Measurements from ENCODE around the gene DCTD.

The DCTD gene

DNA sequence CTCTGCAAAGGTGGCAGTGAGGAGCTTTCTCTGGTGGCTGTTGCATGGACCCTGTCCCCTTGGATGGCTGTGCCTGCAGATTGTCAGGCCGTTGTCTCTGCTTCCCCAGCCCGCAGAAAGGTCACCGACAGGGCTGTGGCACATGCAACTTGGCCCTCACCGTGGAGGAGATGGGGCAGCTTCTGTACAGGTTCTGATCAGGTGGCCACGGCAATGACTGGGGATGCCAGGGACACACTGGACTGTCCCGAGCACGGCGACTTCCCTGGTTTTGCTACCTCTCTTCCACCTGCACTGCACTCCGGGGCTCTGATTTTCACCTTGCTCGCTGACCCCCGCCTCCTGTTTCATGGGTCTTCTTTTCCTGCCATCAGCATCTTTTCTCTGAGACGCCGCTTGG lies 43.5 kb downstream of the DCTD start:
- no peak for DNase-seq (ENCODE audit: low read depth in 3 of 3, low spot score in 1 of 3)

DNA sequence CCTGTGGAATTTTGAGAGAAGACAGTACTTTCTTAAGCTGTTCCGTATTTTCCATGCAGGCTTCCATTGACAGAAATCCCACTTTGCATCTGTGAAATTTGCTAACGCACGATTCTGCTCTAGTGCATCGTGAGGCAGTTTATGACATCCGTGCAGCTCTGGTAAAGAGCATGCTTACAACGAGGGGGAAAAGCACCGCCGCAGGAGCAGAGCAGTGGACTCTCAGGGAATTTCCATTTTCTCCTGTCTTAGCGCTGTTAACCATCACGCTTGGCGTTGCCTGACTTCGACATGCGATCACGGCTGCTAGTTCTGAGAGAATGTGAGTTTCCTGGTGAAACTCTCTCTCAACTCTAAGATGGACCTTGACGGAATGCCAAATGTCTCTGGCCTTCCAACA lies 43.9 kb downstream of the DCTD start:
- no peak for DNase-seq (ENCODE audit: low read depth in 3 of 3, low spot score in 1 of 3)

DNA sequence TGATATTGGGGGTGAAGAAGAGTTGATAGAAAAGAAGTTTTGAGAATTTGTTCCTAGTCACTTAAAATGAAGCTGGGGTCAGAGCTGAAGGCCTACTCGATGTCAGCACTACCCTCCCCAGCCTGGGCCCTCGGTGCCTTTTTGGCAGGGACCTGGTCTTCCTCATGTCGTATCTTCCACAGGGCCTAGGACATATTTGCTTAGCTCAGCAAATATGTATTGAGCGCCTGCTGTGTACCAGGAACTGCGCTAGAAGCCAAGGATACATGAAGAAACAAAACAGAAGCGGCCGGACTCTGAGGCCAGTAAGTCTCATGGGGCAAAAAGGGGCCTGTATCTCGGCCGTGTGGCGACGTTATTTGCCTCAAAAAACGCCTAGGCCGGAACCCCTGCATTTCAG lies 44.3 kb downstream of the DCTD start:
- no peak for DNase-seq (ENCODE audit: low read depth in 3 of 3, low spot score in 1 of 3)

- DNase-seq (ENCODE audit: low read depth in 3 of 3, low spot score in 1 of 3): no peak
Observed at GRCh38 chr4:182871616-182872015, 45.6 kb downstream of the DCTD start.

DNA sequence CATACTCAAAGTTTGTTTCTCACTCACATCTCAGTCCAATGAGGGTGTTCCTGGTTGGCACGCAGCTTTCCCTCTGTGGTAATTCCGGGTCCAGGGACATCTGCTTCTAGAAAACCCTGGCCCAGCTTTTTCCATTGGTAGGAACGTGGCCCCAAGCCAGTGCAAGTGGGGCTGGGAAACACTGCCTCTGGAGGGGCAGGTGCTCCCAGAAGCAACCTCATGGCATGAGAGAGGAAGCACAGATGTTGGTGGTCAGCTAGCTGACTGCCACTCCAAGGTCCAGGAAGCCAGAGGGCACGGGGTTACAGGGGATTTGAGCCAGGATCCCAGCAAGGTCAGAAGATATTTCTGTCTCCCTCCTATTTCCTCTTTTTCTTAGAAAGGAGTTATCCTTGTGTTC lies 47.5 kb downstream of the DCTD start:
- no peak for DNase-seq (ENCODE audit: low read depth in 3 of 3, low spot score in 1 of 3)

DNA sequence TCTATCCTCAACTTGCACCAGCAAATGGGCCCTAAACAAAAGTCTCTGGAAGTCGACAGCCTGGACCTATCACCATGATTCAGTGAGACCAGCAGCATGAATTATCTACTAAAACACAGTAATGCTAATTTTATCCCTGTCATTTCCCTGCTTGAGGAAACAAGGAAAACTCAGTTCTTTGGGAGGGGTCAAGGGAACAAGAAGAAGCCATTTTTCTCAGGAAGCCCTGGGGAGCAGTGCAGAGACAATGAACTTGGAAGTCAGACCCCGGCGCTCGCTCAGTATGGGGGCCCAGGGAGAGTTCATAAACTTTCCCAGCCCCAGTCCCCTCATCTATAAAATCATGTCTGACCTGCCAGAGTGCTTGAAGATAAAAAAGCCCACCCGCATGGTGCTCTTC lies 50.4 kb downstream of the DCTD start:
- DNase-seq (ENCODE audit: low read depth in 3 of 3, low spot score in 1 of 3): no peak

DNA sequence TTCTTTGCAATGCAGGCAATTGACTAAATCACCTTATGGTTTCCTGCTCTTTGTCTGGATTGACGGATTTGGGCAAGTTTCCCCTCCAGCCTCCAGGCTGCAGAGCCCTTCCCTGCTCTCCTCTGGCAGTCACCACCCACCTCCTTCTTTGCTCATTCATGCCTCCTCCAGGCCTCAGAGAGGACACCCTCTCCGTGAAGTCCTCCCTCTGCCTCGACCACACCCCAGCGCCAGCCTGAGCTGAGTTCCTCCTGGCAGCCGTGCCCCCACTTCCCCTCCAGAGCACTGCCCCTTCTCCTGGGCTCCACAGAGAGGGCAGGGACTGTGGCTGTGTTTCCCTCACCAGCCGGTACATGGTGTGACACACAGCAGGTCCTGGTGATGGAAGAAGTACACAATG lies 53.7 kb downstream of the DCTD start:
- DNase-seq (ENCODE audit: low read depth in 3 of 3, low spot score in 1 of 3): no peak

DNA sequence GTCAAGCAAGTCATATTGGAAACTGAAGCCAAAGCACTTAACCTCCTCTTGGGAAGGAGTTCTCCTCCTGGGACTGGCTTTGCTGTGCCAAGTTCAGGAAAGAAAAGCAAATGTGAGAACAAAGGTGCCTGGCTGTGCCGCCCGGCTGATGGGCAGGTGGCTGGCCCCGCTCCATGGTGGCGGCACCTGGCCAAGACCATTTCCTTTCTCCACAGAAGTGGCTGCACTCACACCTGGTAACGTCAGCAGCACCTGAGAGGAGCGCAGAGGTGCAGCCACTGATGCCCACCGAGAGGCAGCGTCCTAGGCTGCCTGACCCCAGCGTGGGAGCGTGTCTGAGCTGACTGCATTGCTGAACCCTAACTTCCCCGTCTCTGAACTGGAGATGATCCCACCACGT lies 54.3 kb downstream of the DCTD start:
- no peak for DNase-seq (ENCODE audit: low read depth in 3 of 3, low spot score in 1 of 3)

DNA sequence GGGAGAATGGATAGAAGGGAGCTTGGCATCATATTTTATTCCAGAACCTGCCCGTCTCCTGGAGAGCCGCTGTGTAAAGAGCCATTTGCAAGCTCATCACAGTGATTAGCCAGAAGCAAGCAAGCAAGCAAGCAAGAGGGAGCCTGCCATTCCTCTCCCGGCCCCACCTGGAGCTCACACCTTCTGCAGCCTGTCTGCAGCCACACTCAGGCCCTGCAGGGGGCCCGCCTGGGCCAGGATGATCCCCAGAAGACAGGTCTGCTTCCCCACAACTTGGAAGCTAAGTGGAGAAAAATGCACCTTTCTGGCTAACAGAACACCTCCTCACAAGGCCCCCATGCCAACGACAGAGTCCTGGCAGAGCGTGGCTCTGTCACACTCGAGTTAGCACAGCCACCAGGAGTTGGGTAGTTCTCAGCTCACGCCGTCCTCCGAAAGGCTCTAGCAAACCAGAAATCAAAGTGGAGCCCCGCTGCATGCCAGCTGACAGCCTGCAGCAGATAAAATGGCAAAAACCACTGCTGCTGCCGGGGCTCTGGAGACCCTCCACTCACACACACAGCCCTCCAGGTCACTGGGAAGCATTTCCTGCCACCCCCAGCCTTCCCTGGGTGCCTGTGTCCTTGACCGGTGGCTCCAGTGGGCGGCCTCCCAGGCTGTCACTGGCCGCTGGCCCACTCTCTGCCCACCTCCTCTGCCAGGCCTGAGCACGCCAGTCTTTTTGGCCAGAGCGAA lies 54.9 kb downstream of the DCTD start:
- no peak for DNase-seq (ENCODE audit: low read depth in 3 of 3, low spot score in 1 of 3)

DNA sequence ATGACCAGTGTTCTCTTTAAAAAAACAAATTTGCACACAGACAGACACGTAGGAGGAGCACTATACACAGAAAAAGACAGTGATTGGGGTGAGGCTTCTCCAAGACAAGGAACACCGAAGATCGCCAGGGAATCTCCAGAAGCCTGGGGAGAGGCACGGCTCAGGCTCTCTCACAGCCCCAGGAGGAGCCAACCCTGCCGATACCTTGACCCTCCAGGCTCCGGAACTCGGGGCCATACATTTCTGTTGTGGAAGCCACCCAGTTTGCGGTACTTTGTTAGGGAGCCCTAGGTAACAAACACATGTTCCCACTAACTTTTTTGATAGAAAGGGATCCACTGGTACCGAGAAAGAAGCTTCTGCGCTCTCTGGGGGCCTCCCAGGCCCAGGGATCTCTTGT lies 55.8 kb downstream of the DCTD start:
- no peak for DNase-seq (ENCODE audit: low read depth in 3 of 3, low spot score in 1 of 3)

DNA sequence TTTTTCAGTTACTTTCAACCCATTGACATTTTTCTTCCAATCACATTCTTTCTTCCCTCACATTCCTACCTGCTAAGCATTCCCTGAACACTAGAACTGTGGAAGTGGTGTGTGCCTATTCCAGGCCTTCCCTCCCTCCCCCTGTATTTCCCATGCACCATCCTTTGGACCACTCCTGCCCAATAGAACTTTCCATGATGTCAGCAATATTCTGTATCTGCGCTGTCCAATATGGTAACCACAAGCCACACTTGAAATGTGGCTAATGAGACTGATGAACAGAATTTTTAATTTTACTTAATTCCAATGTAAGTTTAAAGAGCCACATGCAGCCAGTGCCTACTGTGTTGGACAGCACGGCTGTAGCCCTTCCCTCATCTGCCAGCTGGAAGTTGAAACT lies 57.5 kb downstream of the DCTD start:
- no peak for DNase-seq (ENCODE audit: low read depth in 3 of 3, low spot score in 1 of 3)

DNA sequence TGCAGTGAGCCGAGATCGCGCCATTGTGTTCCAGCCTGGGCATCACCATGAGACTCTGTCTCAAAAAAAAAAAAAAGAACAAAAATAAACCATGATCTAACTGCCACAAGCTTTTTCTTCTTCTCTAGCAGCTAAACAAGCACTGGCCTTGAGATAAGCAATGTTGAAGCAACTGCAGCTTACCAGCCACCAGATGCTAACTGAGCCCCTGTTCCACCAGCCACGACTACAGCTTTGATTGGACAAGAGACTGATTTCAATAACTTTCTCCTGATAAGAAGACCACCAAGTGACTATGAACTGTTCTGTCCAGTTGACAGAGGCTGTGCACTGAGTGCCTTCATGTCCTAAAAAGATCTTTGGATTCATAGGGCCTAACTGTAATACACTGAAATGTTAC lies 58.5 kb downstream of the DCTD start:
- DNase-seq (ENCODE audit: low read depth in 3 of 3, low spot score in 1 of 3): no peak

DNA sequence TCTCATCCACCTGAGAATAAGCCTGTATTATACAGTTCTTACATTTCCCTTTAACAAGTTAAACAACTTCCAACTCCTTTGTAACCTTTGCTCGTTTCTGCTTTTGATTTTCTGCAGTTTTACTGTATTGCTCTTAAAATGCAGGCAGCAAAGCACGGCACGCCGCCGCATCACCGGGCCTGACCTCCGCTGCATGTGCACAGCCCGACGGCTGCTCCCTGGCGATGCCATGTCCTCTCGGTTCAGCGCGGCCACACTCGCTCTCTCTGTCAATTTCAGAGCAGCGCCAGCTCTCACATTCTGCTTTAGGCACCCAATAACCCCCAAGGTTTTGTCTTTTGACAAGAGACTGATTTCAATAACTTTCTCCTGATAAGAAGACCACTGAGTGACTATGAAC lies 60.3 kb downstream of the DCTD start:
- no peak for DNase-seq (ENCODE audit: low read depth in 3 of 3, low spot score in 1 of 3)

- no peak for DNase-seq (ENCODE audit: low read depth in 3 of 3, low spot score in 1 of 3)
Observed at GRCh38 chr4:182855877-182856276, 61.3 kb downstream of the DCTD start.

DNA sequence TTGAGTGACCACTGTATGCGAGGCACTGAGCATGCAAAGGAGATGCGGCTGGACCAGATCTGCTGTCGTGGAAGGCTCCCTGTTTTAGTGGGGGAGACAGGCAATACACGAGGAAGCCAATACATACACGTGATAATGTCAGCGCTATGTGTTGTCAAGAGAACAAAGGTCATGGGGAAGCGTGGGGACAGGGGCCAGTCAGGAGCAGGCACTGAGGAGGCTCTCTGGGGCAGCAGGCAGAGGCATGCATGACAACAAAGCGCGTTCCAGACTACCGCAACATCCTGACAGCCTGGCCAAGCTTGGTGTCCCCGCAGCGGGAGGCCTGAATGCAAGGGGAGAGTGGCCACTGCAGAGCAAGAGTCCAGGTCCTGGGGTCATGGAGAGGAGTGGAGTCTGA lies 61.9 kb downstream of the DCTD start:
- DNase-seq (ENCODE audit: low read depth in 3 of 3, low spot score in 1 of 3): no peak

DNA sequence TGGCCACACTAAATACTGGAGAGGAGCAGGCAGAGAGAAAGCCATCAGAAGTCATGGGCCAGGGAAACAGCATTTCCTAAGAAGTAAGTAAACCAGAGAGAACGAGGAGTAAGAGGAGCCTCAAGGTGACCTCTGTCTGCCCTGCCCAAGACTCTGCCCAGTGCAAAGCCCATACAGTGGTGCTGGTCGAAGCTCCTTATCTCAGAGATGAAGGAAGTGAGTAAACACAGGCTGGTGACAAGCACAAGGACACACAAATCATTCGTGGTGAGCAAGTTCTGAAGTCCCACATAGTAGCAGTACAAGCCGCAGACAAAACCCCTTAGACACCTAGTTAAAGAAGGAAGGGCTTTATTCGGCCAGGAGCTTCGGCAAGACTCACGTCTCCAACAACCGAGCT lies 62.7 kb downstream of the DCTD start:
- DNase-seq (ENCODE audit: low read depth in 3 of 3, low spot score in 1 of 3): no peak

GRCh38 chr4:182853731-182854330 lies 63.4 kb downstream of the DCTD start:
- DNase-seq (ENCODE audit: low read depth in 3 of 3, low spot score in 1 of 3): no peak

- no peak for DNase-seq (ENCODE audit: low read depth in 3 of 3, low spot score in 1 of 3)
Observed at GRCh38 chr4:182848685-182849084, 68.5 kb downstream of the DCTD start.

GRCh38 chr4:182847576-182848450 lies 69.4 kb downstream of the DCTD start:
- no peak for DNase-seq (ENCODE audit: low read depth in 3 of 3, low spot score in 1 of 3)

- DNase-seq (ENCODE audit: low read depth in 3 of 3, low spot score in 1 of 3): no peak
Observed at GRCh38 chr4:182846036-182846435, 71.2 kb downstream of the DCTD start.

GRCh38 chr4:182845618-182846017 lies 71.6 kb downstream of the DCTD start:
- no peak for DNase-seq (ENCODE audit: low read depth in 3 of 3, low spot score in 1 of 3)

- DNase-seq (ENCODE audit: low read depth in 3 of 3, low spot score in 1 of 3): no peak
Observed at GRCh38 chr4:182843808-182844325, 73.3 kb downstream of the DCTD start.
